NCI-H526 (cell line): ENCODE data around the gene OR10J1.
"Not testable (repeated sequence)": the region's sequence is repeated elsewhere in the genome, so short reads cannot be mapped to it uniquely, and the experiment has no call there.

Experiments used
- DNase-seq, 2 experiments: peaks; one replicate each; lab custom pipeline; 2025; lab: John Stamatoyannopoulos, UW

OR10J1 gene, protein sequence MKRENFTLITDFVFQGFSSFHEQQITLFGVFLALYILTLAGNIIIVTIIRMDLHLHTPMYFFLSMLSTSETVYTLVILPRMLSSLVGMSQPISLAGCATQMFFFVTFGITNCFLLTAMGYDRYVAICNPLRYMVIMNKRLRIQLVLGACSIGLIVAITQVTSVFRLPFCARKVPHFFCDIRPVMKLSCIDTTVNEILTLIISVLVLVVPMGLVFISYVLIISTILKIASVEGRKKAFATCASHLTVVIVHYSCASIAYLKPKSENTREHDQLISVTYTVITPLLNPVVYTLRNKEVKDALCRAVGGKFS

DNA sequence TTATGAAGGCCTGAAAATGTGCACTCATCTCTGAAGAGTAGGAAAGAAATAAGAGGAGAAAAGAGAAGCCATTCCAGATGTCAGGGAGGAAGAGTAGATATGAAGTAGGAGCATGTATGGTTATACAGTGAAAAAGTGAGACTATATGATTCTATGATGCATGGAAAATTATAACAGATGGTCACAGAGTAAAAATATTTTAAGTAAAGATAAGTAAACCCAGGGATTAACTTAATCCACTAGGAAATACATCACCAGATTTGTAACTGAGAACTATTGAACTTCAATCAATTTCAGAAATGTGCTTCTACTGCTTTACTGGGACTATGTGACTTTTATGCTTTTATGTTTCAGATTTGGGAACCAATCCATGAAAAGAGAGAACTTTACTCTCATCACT, at the start of gene OR10J1:
OR10J1 (plus strand) TSS at position 301 of the 400 bp plus-strand sequence; CDS start at position 371, 70 bp downstream.
- no peak for DNase-seq

DNA sequence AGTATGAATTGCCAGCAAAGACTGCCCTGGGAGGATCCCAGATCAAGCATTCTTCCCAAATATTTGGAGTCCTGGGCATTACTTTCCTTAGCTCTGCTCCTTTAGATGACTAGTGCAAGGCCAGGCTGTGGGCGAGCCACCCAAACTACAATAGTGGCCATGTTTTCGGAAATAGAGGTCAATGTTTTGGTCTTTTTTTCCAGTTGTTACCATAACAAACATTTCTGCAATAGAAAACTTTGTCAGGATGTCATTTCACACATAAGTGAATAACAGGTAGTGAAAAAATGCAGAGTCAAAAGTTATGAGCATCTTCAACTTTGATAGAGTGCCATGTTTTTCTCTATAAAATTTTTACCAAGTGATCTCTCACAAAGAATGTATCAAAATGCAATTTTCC, 32.7 kb upstream of the OR10J1 start:
- no peak for DNase-seq

DNA sequence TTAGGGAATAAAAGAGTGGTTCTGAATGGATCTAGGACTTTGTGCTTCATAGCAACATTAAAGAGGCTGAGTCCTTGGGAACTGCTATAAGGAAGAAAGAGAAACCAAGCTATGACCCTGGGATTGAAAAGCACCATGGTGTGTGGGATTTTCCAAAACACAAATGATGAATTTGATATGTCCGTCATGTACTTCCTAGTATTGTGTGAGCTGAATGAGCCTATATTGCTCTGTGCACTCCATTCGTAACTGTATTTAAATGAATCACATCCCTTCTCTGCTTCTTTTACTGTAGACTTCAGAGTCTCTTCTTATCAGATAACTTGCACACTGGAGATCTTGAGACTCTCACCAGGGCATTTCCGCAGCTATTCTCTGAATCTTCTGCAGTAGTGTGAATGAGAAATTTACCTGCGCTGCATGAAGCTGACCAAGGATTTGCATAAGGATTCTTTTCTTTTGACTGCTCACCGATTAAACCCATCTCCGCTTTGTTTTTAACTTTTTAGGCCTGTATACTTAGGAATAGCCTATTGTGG, 30.6 kb upstream of the OR10J1 start:
- DNase-seq = peak; percentile 19 to 38

DNA sequence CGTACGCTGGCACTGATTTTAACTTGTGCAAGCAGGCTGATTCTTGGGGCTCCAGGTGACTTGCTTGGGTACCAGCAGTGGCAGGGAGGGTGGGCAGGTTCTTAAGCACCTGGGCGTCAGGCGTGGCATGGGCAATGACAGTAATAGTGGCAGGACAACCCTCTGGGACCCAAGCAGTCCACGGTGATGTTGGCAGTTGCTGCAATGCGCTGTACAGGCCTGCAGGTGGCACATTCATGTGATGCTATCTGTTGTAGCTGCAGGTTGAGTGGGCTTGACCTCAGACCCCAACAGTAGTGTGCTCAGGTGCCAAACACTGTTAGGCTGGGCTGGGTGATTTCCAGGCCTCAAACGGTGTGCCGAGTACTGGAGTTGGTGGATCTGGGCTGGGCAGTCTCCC, 17.7 kb upstream of the OR10J1 start:
- no peak for DNase-seq

DNA sequence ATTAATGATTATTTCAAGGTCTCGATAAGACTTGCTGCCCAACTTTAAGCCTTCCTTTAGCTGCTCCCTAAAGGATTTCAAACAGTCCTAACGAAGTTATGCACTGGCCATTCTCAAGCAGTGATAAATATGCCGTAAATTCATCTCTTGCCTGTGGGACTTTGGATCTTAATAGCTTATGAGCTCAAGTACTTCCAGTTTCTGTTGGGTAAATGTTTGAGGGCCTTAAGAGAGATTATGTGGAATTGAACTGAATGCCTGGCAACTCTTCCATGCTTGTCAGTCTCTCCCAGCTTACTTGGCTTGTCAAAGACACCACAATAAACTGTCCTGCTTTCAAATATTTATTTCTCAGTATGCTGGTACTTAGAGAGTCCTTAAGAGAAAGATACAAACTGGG, 11.0 kb upstream of the OR10J1 start:
- DNase-seq = no peak

DNA sequence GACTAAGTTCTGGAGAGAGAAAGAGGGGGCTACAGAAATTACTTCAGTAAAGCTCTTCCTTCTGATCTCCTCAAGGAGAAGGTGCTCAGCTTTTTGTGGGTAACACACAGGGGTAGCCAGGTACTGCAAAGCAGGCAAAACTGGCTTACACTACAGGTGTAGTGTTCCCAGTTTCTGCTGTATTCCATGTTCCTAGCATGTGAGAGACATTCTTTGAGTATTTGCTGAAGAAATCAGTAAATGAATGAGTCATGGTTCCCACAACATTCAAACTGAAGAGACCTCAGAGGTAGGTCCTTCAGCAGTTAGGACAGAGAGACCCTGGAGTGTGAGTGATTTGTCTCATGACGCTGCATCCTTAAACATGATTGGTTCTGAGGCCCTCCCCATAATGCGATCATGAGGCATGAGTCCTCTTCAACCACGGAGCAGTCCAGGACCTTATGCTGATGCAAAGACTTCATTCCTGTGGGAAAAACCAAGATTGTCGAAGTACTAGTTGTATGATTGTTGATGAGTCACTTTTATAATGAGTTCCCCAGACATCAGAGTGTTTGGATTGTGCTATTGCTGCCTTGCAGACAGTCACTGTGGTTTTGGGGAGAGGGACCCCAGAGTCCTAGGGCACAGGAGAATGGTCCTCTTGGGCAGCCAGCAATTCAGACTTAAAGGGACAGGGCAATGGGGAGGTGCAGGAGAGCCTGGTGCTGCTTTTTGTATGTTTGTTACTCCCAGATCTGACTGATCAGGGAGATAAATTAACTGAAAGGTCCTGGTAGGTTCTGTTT, 10.3 kb upstream of the OR10J1 start:
- no peak for DNase-seq

DNA sequence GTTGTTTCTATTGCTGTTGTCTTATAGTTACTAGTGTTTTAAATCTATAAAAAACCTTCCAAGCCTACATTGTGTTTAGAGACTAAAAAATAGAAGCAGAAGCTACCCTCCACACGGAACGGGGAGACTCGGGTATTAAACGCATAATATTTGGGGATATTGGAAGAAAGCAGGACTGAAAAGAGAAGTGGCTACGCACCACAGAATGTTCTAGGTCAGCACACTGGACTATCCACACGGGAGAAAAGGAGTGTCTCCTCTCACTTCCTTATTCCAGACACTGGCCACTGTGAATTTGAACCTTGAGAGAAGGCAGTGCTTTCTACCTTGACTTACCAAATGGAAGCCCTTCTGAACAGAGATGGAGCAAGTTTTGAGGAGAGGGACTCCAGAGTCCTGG, 8.5 kb upstream of the OR10J1 start:
- no peak for DNase-seq

DNA sequence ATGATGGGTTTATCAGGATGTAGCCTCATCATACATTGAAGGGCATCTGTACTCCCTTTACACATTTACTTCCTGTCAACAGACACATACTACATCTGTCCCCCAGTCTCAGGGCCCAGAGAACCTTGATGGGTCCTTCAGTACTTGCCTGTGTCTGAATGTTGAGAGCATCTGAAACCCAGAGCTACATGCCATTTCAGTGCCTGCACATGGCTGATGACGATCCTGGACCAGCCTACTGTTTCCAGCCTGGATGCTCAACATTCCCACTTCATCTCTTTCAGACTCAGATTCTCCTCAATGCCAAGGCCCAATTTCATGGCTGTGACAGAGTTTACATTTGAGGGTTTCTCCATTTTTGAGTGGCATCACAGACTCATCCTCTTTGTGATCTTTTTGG, 7.6 kb upstream of the OR10J1 start, which contains the start of gene OR10J4:
OR10J4 (plus strand) TSS at position 301 of the 400 bp plus-strand sequence.
- DNase-seq = no peak

DNA sequence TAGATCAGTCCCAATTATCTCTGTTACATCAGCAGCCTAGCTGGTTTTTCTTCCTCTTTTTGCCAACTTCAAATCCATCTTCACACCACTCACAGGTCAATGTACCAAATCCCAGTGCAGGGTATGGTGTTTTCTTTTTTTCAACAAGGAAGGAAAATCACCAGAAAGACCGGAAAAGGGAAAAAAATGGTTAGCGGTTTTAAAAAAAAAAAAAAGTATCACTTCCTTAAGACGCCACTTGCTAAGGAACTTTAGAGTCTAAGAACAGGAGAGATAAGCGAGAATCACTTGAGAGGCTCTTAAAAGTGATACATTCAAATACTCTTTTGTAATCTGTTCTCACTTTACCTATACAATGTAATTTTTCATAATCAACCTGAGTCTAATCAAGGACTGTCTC, 3.1 kb upstream of the OR10J1 start:
- DNase-seq = no peak

DNA sequence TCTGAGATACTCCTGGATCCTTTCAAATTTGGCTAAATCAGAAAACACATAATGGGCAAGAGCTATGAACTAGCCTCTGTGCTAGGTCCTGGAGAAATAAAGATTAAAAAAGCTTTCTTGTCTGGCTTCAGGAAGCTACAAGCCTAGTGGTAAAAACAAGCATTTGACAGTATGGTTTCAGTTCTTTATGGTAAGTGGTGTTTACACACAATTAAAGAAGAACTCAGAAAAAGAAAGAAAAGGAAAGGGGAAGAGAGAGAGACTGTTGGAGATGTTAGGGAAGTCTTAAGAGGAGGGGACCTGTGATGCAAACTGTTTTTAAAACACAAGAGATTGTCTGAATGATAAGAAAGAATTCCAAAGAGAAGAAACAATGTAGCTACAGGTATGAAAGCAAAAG, 1.8 kb downstream of the OR10J1 start:
- no peak for DNase-seq

DNA sequence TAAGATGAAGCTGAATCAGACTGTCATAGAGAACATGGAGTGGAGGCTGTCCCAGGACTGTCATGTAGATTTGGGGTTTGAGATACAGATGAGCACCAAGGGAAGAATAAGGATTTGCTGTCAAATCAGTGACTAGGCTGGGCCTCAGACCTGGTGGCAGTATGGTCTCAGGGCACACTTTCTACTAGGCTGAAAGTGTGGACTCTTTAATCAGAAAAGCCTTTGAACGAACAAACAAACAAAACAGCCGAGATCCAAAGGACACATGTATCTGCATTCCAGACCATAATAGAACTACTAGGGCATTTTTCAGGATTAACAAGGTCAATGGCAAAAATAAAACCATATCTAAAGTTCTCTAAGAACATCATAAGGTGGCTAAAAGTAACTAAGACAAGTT, 2.9 kb downstream of the OR10J1 start:
- no peak for DNase-seq

DNA sequence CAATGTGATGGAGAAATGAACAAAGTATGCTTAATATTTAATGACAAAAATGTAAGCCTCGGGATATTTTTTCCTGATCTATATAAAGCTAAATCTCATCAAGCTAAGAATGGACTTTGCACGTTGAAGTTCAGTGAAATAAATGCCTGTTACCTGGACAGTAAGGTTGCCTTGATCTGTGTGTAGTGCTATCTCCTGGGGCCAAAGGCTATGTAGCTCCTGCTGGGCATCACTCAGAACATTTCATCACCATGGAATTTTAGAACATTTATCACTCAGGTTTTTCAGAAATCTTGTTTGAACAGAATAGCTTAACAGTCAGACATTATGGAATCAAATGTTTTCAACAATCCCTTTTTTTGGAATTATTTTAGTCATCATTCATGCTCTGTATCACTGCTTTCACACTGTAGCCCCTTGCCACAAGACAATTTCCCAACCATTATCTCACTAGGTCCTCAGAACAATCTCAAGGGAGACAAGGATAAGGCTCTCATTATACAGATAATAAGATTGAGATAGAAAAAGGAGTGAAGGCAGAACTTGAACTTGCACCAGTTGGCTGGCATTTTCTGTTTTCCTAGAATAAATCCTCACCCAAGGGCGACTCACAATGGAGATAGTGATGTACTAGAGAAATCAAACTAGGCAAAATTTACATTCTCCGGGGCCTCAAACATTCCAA, 3.7 kb downstream of the OR10J1 start:
- DNase-seq = no peak

DNA sequence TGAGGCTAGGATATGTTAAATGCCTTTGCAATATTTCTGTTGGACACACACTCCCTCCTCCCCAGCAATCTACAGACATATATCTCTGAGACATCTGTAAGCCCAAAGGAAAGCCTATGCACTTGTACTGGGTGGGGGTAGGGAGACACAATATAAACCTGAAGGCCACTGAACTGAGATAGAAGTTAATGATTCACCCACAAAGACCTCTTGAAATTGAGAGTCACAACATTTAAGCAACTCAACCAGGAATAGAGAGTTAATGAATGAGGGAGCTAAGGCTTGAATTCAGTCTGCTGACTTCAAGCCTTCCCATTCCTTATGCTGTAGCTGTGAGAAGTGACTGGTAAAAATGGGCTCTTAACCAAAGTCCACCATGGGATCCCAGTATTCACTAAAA, 5.0 kb downstream of the OR10J1 start:
- DNase-seq = peak in 1 of 2 experiments; percentile 37

DNA sequence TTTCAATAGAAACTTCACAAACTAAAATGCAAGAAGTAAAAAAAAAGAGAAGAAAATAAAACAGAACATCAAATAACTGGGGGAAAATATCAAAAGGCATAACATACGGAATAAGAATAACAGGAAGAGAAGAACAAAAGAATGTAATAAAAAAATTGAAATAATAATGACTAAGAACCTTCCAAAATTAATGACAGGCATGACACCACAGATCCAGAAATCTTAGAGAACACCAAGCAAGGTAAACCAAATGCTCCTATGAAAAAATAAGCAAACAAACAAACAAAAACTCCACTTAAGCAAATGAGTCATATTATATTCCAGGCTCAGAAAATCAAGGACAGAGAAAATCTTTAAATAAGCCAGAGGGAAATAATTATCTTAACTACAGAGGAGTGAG, 8.7 kb downstream of the OR10J1 start:
- no peak for DNase-seq

DNA sequence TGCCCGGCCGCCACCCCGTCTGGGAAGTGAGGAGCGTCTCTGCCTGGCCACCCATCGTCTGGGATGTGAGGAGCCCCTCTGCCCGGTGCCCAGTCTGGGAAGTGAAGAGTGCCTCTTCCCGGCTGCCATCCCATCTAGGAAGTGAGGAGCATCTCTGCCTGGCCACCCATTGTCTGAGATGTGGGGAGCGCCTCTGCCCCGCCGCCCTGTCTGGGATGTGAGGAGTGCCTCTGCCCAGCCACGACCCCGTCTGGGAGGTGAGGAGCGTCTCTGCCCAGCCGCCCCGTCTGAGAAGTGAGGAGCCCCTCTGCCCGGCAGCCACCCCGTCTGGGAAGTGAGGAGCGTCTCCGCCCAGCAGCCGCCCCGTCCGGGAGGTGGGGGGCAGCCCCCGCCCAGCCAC, 10.1 kb downstream of the OR10J1 start:
- DNase-seq = not testable (repeated sequence)

DNA sequence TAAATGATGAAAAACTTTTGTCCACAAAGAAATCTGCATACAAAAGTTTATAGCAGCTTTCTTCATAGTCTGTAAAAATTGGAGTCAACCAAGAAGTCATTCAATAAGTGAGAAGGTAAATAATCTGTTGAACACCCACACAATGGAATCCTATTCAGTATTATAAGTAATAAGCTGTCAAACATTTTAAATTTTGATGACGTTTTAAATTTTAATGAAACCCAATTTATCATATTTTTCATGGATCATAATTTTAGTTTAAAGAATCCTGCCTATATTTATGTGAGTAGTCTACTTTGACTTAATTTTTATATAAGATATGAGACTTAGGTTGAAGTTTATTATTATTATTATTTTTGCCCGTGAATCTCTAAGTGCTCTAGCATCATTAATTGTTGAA, 20.0 kb downstream of the OR10J1 start:
- no peak for DNase-seq

DNA sequence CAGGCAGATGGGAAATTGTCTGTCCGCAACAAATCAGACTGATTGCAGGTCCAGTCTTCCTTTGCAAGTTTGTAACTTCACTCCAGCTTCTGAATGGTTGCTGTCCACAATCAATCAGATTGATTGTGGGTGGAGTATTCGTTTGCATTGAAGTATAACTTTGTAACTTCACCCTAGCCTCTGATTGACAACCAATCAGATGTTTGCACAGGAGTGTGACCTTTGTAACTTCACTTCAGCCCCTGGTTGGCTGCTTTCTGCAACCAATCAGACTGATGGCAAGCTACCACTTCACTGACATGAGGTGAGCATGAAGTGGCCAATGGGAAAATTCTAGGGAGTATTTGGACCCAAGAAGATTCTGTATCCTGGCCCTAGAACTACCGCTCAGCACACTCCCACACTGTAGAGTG, 25.7 kb downstream of the OR10J1 start:
- DNase-seq = no peak

DNA sequence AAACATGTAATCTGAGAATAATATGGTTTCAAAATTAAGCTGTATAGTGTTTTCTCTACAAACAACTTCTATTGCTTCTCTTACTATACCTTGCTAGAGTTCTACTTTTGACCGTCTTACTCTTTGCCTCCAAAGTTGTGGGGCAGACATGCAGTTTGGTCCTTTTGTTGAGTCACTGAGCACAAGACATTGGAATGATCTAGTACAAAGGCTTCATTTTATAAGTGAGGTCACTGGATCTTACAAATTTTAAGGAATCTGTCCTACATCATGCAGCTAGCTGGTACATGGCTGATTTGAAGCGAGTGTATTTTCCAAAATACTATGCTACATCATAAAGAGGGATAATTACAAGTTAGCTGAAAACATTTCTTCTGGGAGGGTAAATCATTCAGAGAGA, 28.8 kb downstream of the OR10J1 start:
- DNase-seq = no peak

DNA sequence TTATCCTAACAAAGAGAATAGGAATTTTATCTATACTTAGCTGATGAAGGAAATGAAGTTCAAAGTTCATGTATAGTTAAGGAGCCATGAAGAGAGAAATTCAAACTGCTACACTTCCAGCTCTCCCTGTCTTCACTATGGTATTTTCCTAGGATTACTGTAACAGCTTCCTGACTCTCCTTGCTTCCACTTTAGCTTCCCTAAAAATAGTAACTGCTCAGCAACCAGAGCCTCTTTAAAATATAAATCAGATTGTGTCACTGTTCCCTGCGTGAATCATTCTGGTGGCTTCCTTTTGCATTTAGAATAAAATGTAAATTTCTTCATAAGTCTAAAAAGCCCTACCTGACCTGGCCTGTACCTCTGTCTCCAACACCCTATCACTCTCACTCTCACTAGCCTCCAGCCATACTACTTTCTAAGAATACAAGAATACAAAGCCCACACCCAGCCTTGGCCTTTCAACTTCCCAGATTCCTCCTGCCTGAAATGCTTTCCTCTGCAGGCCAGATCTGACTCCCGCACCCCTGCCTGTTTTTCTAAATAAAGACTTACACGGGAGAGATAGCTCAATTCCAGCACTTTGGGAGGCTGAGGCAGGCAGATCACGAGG, 30.5 kb downstream of the OR10J1 start:
- no peak for DNase-seq

DNA sequence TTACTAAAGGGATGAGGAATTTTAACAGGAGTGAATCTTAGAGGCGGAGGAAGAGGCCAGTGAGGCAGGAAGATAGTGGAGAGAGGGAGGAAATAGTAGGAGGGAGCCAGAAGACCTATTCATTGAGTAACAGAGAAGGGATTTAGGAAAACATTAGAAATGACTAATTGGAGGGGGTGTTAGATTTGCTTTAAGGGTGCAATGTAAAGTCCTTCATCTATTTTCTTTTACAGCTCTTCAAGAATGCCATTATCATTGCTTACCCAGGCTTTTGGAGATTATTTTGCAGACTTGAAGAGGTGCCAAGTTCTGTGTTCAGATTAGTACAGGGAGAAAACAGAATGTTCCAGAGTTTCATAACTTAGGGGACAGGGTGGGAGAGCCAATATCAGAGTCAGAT, 33.8 kb downstream of the OR10J1 start:
- no peak for DNase-seq

DNA sequence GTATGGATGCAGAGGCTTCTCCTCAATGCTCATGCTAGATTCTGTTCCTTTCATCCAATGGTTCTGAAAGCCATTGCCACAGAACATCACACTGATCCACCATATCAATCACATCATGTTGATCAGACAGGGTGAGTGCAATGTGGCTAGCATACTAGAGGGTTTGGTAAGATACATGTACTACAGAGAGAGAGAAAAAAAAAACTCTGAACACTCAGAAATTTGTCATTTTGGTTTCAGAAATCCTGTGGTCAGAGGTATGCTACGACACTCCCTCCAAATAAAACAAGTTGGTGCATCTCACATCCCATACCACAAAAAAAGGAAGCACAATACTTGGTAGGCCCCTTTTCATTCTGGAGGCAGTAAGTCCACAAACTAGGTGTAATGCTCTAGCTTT, 35.4 kb downstream of the OR10J1 start:
- no peak for DNase-seq

DNA sequence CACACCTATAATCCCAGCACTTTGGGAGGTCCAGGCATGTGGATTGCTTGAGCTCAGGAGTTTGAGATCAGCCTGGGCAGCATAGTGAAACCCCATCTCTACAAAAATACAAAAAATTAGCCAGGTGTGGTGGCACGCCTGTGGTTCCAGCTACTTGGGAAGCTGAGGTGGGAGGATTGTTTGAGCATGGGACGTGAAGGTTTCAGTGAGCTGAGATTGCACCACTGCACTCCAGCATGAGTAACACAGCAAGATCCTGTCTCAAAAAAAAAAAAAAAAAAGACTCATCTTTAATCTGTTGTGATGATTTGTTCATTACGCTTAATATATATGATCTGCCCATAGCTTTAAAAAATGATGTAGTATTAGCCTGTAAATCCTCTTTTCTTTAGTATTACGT, 44.0 kb downstream of the OR10J1 start:
- DNase-seq = no peak
